HL-60 (cell line): ENCODE results near the gene CLDN7.
A peak's percentile ranks its signal among the peaks of the same experiment; 100 is the strongest.

Source experiments
- DNase-seq, 2 experiments: peaks; one replicate each; pipeline ENCODE4 v3.0.0-alpha.2; 2010 to 2020; ENCODE audit warnings: low read depth in 1 of 2, low spot score in 1 of 2
- H3K27ac ChIP-seq: fragments of 250-450 bp; sonication (Bioruptor Pico); replicated peaks from 2 replicates; pipeline ENCODE4 v1.5.1; 2020; ENCODE audit warnings: mild to moderate bottlenecking, moderate library complexity
- H3K27me3 ChIP-seq: fragments of 250-450 bp; sonication (Bioruptor Pico); 2 replicates; pipeline ENCODE4 v1.5.1; 2021; ENCODE audit warnings: mild to moderate bottlenecking, moderate library complexity; ENCODE audit not compliant: insufficient read depth, poor library complexity, severe bottlenecking
- H3K4me3 ChIP-seq: replicated peaks from 2 replicates; pipeline ENCODE4 v1.5.1; 2011; ENCODE audit warnings: mild to moderate bottlenecking, control low read depth, low read length; ENCODE audit not compliant: insufficient read depth
- CTCF ChIP-seq: IDR thresholded peaks from one replicate; pipeline ENCODE4 v1.5.1; 2011; ENCODE audit warnings: low read length, control low read depth, inconsistent platforms; ENCODE audit not compliant: insufficient read depth
- GABPA ChIP-seq: IDR thresholded peaks from 2 replicates; pipeline ENCODE4 v1.6.1; 2012; ENCODE audit warnings: low read depth
- POLR2AphosphoS5 ChIP-seq: IDR thresholded peaks from 2 replicates; pipeline ENCODE4 v1.6.1; 2012; ENCODE audit warnings: low read depth
- SPI1 ChIP-seq: IDR thresholded peaks from 2 replicates; pipeline ENCODE4 v1.6.1; 2012; ENCODE audit warnings: low read depth, mild to moderate bottlenecking, borderline replicate concordance
- TF ChIP-seq, protein P1 (sequence below): IDR thresholded peaks from 2 replicates; pipeline ENCODE4 v1.6.1; 2012; ENCODE audit warnings: low read depth; ENCODE audit not compliant: insufficient replicate concordance

CLDN7 gene

DNA sequence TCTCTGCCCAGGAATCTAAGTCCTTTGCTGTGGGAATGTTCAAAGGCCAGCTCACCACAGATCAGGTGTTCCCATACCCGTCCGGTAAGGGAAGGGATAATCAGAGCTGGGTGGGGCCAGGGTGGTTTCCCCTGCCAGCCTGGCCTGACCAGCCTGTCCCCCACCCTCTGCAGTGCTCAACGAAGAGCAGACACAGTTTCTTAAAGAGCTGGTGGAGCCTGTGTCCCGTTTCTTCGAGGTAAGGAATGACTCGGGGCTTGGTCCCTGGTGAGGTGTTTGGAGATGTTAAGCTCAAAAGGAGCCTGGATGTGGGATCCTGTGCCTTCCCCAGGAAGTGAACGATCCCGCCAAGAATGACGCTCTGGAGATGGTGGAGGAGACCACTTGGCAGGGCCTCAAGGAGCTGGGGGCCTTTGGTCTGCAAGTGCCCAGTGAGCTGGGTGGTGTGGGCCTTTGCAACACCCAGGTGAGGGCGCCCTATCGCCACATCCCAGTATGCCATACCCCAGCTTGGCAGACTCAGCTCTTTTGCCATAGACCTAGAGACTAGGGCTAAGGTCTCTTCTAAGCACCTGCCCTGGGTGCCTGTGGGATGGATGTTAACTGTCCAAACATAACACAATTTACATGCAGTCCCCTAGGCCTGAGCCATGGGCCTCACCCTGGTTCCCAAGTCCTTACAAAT is 41.5 kb downstream of the CLDN7 start:
- no peaks in the 10 kb centered on the region for H3K27me3 ChIP-seq
- DNase-seq: peak in 1 of 2 experiments; percentile 61
- TF ChIP-seq, protein P1, sequence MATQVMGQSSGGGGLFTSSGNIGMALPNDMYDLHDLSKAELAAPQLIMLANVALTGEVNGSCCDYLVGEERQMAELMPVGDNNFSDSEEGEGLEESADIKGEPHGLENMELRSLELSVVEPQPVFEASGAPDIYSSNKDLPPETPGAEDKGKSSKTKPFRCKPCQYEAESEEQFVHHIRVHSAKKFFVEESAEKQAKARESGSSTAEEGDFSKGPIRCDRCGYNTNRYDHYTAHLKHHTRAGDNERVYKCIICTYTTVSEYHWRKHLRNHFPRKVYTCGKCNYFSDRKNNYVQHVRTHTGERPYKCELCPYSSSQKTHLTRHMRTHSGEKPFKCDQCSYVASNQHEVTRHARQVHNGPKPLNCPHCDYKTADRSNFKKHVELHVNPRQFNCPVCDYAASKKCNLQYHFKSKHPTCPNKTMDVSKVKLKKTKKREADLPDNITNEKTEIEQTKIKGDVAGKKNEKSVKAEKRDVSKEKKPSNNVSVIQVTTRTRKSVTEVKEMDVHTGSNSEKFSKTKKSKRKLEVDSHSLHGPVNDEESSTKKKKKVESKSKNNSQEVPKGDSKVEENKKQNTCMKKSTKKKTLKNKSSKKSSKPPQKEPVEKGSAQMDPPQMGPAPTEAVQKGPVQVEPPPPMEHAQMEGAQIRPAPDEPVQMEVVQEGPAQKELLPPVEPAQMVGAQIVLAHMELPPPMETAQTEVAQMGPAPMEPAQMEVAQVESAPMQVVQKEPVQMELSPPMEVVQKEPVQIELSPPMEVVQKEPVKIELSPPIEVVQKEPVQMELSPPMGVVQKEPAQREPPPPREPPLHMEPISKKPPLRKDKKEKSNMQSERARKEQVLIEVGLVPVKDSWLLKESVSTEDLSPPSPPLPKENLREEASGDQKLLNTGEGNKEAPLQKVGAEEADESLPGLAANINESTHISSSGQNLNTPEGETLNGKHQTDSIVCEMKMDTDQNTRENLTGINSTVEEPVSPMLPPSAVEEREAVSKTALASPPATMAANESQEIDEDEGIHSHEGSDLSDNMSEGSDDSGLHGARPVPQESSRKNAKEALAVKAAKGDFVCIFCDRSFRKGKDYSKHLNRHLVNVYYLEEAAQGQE: no peak
- TF ChIP-seq CTCF: peak; percentile 17
- peak overlapping the region; percentile 60 for H3K4me3 ChIP-seq
- H3K27ac ChIP-seq: peak overlapping the region; percentile 63

DNA sequence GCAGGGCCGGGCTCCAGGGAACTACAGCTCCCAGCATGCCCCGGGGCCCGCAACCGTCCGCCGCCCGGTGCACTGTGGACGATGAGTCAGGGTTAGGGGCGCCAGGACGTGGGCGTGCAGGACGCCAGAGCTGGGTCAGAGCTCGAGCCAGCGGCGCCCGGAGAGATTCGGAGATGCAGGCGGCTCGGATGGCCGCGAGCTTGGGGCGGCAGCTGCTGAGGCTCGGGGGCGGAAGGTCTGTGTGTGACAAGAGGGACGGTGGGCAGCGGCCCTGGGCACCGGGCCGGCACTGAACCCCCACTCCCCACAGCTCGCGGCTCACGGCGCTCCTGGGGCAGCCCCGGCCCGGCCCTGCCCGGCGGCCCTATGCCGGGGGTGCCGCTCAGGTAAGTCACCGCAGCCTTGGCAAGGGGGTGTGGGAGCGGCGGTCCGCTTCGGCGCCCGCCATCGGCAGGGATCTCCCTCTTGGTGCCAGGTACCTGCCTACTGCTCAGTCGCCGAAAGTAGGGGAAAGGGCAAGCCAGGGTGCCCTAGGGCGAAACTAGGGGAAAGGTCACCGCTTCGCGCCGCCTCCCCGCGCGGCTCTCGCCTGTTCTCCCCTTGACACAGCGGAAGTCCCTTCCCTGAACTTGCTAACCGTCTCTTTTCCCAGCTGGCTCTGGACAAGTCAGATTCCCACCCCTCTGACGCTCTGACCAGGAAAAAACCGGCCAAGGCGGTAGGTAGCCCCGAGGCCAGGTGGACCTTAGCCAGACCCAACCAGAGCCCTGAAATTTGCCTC is 42.3 kb downstream of the CLDN7 start, which contains the start of the genes ACADVL and DLG4:
Gene ACADVL, plus strand, starts transcription at position 127 of the 781 bp plus-strand sequence. Its CDS starts 47 bp downstream, at position 174.
Gene DLG4, minus strand, starts transcription at position 25 of the 781 bp plus-strand sequence.
- DNase-seq: peak in 1 of 2 experiments; percentile 63
- Histone ChIP-seq H3K27me3 (no peaks in the 10 kb centered on the region), H3K4me3 (peak within 1 kb of the TSS; percentile 60), H3K27ac (peak within 1 kb of the TSS; percentile 63)
- TF ChIP-seq, protein P1: no peak
- TF ChIP-seq SPI1 (peak; percentile 20; the same call in 1 of the 2 replicates), POLR2AphosphoS5 (no peak)

DNA sequence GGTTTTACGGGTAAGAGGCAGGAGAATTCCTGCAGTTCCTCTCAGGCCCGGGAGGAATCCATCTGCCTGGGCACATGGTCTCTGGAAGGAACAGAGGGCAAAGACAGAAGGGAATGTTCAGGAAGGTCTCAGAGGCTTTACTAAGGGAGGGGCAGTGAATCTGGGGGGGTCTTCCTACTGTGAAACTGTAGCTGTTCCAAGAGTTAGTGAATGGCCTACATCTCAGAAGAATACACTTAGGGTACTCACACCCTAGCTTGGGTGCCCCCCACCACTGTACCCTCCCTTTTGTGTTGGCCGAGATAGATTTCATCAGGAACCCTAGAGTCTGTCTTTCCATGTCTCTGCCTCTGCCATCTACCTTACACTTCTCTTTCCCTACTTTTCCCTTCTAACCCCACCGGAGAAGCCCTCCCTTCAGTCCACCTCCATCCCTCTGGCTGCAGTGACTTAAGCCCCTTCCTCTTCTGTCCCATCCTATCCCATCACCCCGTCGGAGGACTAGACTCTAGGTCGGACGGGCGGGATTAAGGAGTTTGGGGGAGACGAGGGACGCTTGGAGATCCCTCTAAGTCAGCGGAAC is 43.0 kb downstream of the CLDN7 start:
- Histone ChIP-seq H3K27ac (peak overlapping the region; percentile 63), H3K4me3 (peak overlapping the region; percentile 60), H3K27me3 (no peaks in the 10 kb centered on the region)
- no peak for DNase-seq
- TF ChIP-seq GABPA (no peak), POLR2AphosphoS5 (no peak), SPI1 (no peak), CTCF (no peak)
- TF ChIP-seq, protein P1: no peak
